GM18499 (cell line): ENCODE data around the gene POTED.
"Not testable (repeated sequence)": the region's sequence is repeated elsewhere in the genome, so short reads cannot be mapped to it uniquely, and the experiment has no call there.

Experiments
- ATAC-seq: cut with Tn5 transposase; IDR thresholded peaks from one replicate; pipeline ENCODE4 v1.9.1; 2021; ENCODE audit warnings: moderate number of reproducible peaks; ENCODE audit not compliant: insufficient read depth, unreplicated experiment

The POTED gene

DNA sequence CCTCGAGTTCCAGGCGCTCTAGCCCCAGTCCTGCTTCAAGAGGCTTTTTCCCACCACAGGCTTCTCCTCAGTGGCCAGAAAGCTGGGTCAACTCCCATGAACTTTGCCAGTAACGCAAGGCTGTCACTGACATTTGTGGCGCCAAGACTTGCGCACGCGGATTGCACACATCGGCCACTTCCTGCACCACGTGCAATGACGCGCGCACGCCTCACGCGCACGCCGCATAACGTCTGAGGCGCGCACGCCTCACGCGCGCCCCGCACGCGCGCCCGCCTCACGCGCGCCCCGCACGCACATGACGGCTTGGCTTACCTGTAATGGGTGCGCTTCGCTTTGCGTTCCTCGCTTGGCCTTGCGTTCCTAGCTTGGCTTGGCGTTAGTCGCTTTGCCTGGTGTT, at the start of gene POTED:
Gene POTED (plus strand): TSS at position 301 of the 400 bp plus-strand sequence. CDS start 452 bp downstream, outside the sequence.
- not testable (repeated sequence) for ATAC-seq

DNA sequence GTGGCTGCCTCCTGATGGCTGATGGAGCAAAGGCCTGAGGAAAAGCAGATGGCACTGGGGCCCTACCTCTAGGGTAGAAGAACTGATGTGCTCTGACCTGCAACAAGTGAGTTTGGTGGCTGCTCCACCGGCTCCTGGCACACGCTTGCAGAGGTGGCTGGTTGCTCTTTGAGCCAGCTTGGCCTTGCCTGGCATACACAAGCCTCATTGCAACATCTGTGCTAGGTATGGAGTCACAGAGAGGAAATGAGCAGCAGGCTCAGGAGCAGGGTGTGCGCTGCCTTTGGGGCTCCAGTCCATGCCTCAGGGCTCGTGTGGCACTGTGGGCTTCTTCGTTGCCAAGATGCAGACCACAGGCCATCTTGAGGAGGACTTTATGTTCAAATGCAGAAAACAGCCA, 40.5 kb downstream of the POTED start:
- not testable (repeated sequence) for ATAC-seq

DNA sequence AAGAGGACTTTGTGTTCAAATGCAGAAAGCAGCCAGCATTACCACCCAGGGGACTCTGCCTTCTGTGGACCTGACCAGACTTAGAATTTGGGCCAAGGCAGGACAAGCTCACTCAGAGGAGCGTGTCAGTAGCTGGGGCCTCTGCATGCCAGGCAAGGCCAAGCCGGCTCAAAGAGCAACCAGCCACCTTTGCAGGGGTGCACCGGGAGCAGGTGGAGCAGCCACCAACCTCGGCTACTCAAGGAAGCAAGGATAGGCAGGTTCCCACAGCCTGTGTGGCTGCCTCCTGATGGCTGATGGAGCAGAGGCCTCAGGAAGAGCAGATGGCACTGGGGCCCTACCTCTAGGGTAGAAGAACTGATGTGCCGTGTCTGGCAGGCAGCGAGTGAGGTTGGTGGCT, 42.2 kb downstream of the POTED start:
- not testable (repeated sequence) for ATAC-seq
